Measurements from ENCODE around the gene UBL4A.

DNA sequence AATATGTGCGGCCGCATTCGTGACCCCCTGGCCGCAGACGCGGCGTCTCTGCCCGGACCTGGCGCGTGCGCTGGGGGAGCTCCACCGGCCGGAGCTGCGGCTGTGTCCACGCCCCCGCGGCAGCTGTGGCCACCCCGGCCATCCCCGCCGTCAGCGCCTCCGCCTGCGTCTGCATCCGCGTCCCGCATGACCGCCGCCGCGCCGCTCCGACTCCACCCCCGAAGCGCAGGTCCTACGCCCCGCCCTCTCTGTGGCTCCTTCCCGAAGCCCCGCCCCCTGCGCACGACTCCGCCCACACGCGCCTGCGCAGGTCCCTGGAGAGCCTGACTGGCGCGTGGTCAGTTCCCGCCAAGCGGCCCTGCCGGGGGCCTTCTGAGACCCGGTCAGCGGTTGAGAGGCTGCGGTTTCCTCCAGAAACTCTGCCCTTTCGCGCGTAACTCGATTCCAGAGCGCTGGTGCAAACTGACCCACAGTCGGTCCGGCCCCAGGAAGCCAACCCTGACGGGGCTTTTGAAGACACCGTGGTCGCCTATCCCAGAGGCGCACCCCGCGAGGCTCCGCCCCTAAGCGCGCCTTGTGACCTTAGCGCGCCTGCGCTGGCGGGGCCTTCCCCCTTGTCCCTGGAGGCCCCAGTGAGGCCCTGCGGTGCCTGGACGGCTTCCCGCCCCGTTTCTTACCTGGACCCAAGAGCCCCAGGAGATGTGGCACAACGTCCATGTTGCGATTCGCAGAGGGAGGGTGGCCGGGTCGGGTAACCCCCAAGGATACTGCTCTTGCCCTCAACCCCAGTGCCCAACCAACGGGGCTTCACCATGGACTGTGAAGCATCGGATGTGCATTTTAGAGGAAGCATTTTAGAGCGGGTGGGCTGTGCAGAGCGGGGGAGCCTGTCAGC is 7.4 kb downstream of the UBL4A start, which contains the start of gene LAGE3:
- TF ChIP-seq, protein P1, sequence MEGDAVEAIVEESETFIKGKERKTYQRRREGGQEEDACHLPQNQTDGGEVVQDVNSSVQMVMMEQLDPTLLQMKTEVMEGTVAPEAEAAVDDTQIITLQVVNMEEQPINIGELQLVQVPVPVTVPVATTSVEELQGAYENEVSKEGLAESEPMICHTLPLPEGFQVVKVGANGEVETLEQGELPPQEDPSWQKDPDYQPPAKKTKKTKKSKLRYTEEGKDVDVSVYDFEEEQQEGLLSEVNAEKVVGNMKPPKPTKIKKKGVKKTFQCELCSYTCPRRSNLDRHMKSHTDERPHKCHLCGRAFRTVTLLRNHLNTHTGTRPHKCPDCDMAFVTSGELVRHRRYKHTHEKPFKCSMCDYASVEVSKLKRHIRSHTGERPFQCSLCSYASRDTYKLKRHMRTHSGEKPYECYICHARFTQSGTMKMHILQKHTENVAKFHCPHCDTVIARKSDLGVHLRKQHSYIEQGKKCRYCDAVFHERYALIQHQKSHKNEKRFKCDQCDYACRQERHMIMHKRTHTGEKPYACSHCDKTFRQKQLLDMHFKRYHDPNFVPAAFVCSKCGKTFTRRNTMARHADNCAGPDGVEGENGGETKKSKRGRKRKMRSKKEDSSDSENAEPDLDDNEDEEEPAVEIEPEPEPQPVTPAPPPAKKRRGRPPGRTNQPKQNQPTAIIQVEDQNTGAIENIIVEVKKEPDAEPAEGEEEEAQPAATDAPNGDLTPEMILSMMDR (IDR thresholded peaks at IDR 0.05), result no peak
- peak; percentile 35 to 54 for TF ChIP-seq POLR2A (IDR thresholded peaks at IDR 0.05)

All from Peyer's patch (tissue), 4 donors.